ENCODE data around the gene GALNT14.
A peak's percentile ranks its signal among the peaks of the same experiment; 100 is the strongest.
"Not testable (repeated sequence)": the region's sequence is repeated elsewhere in the genome, so short reads cannot be mapped to it uniquely, and the experiment has no call there.

Gene GALNT14

DNA sequence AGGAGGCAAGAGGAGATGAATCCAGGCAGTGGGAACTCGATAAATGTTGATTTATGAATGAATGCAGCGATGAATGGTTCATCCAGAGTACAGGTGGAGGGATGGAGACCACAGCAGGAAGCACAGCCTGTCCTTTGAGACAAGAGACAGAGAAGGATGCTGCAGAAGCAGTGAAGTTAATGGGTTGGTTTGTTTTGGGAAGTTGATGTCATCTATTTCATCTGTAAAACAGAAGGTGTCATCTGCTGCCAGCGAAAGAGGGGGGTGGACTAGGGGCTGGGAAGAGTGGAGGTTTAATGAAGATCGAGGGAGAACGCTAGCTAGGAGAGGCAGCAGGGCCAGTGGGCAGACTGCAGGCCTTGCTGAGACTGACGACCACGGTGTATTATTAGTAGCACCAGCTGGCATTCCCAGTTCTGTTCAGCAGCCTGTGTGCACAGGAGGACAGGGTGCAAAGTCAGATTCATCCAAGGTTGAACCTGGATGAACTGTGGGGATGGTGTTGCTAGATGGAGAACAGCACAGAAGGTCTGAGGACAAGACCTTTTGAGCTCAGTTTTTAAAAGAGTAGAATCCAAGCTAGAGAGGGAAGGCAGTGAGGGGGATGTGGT, 210.7 kb downstream of the GALNT14 start:
- no peak for ATAC-seq
- DNase-seq, result no peak
- Mint-ChIP-seq H3K9me3 (no peaks in the 10 kb centered on the region), H3K4me1 (peaks cover 4% of the 10 kb centered on the region), H3K4me3 (no peak overlapping the region), H3K27me3 (no peaks in the 10 kb centered on the region), H3K27ac (no peak overlapping the region)

DNA sequence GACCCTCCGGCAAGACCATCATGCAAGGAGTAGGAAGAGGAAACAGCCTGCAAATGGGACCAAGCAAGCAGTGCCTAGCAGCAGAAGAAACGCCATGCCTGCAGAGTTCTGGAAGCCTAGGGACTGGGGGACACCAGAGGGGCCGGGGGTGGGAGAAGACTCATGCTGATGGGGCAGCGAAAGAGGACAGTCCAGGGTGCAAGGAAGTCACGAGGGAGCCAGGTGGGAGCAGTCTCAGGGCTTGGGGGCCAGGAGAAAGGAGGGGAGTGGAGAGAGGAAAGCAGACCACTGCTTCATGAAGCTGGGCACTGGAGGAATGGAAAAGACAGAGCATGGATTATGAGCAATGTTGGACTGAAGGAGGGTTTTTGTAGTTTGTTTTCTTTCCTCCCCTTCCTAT, 211.6 kb downstream of the GALNT14 start:
- Mint-ChIP-seq H3K4me3 (no peak overlapping the region), H3K27ac (no peak overlapping the region), H3K9me3 (no peaks in the 10 kb centered on the region), H3K4me1 (no peaks in the 10 kb centered on the region), H3K27me3 (no peaks in the 10 kb centered on the region)
- no peak for DNase-seq
- no peak for ATAC-seq

DNA sequence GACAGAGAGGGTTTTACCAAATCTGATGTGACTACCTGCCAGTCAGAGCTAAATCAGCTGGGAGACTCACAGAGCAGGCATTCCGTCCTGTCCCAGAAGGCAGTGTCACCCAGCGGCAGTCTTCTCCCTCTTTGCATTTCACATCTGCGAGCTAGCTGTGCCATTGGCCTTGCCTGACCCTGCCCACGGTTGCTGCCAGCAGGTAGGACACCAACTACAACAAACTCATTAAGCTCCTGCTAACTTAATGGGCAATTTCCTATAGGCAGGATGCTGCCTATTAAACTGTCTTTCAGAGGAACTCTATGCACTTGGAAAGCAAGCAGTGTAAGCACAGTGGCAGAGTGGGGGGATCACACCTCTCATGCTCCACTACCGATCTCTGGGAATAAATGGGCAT, 214.6 kb downstream of the GALNT14 start:
- Mint-ChIP-seq H3K4me3 (no peak overlapping the region), H3K27ac (no peak overlapping the region), H3K4me1 (no peaks in the 10 kb centered on the region), H3K27me3 (no peaks in the 10 kb centered on the region), H3K9me3 (no peaks in the 10 kb centered on the region)
- ATAC-seq (no peak), DNase-seq (no peak)

DNA sequence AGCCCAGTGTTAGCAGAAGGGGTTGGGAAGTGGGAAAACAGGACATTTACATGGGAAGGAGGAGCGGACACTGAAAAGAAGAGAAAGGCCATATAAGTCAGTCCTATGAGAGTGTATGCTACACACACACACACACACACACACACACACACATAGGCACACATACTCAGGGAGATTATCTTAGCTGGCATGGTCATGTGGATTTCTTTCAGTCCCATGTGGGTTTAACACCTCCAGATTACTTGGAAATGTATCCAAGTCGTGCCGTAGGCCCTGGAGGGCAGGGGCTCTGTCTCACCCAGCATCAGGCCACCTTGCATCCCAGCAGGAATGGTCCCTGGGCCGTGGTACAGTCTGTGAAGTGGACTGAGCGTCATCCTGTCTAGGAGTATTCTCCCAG, 217.7 kb downstream of the GALNT14 start:
- Mint-ChIP-seq H3K27ac (no peak overlapping the region), H3K4me1 (no peaks in the 10 kb centered on the region), H3K4me3 (no peak overlapping the region), H3K27me3 (no peaks in the 10 kb centered on the region), H3K9me3 (no peaks in the 10 kb centered on the region)
- DNase-seq (no peak), ATAC-seq (no peak)

DNA sequence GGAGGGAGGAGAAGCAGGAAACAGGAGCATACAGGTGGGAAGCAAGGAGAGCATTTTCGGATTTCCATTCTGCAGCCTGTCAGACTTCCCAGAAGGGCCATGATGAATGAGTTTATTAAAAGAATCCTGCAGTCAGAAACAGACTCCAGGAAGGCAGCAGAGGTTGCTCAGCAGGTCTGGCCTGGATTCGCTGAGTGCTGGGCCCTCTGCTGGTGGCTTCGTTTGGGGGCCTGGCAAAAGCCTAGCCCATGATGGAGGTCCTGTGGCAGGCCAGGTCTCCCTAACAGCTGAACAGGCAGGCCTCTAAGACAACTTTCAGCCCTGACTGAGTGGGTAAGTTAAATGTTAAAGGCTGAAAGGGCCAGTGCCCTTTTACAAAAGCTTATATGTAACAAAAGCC, 222.8 kb downstream of the GALNT14 start:
- no peak overlapping the region for H3K27ac Mint-ChIP-seq
- H3K4me1 Mint-ChIP-seq, result no peaks in the 10 kb centered on the region
- no peaks in the 10 kb centered on the region for H3K27me3 Mint-ChIP-seq
- no peak for DNase-seq
- ATAC-seq, result no peak
- no peak overlapping the region for H3K4me3 Mint-ChIP-seq
- no peaks in the 10 kb centered on the region for H3K9me3 Mint-ChIP-seq

DNA sequence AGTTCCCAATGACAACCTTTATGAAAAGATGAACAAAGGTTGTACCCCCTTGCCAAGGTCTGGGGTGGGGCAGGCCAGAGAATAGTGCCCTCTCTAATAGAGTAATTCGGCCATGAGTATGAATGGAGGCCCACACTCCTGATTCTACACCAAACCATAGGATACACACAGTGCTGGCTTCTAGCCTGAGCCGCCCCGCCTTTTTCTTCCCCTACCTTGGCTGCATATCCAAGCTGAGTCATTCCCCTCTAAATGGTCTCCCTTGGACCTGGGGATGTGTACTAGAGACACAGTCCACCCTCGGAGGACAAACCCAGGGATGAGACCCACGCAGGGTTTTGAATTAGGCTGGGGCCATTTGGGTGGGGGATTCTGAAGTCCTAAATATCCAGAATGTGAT, 223.8 kb downstream of the GALNT14 start:
- H3K9me3 Mint-ChIP-seq, result no peaks in the 10 kb centered on the region
- H3K27me3 Mint-ChIP-seq, result no peaks in the 10 kb centered on the region
- DNase-seq (no peak), ATAC-seq (no peak)
- H3K27ac Mint-ChIP-seq, result no peak overlapping the region
- no peak overlapping the region for H3K4me3 Mint-ChIP-seq
- H3K4me1 Mint-ChIP-seq, result no peaks in the 10 kb centered on the region

DNA sequence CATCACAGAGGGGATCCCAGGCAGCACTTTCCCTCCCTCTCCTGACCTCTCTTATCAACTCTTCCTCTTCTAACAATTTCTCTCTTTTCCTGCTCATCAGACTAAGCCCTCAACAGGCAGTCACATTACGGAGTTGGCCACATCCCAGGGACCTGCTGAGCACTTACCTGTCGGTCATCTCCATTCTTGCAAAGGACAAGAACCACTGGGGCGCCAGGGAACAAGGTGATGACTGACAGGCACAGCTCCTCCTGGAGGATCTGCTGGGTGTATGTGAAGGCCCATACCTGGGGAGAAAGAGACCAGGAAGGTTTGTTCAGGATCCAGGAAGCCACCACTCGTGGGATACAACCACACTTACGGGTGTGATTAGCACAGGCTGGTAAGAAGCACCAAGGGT, 226.2 kb downstream of the GALNT14 start:
- ATAC-seq, result no peak

DNA sequence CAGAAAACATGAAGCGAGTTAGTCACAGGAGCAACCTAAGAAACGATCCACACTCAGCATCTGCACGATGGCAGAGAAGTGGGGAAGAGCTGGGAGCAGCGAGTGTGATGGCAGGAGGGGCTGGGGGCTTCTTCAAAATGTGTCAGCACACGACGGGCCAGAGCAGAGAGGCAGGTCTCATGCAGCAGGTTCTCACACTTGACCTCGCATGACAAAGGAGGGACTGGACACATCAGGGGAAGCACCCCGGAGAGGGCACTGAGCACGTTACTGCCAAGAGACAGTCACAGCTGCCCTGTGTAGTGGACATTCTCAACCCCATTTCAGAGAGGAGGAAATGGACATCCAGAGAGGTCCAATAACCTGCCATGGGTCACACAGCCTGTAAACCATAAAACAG, 226.9 kb downstream of the GALNT14 start:
- H3K4me1 Mint-ChIP-seq, result no peaks in the 10 kb centered on the region

More for the DNA sequence above, 226.2 kb downstream of the GALNT14 start:
- Mint-ChIP-seq H3K4me1 (no peaks in the 10 kb centered on the region), H3K9me3 (no peaks in the 10 kb centered on the region), H3K27ac (no peak overlapping the region), H3K4me3 (no peak overlapping the region), H3K27me3 (no peaks in the 10 kb centered on the region)
- no peak for DNase-seq

DNA sequence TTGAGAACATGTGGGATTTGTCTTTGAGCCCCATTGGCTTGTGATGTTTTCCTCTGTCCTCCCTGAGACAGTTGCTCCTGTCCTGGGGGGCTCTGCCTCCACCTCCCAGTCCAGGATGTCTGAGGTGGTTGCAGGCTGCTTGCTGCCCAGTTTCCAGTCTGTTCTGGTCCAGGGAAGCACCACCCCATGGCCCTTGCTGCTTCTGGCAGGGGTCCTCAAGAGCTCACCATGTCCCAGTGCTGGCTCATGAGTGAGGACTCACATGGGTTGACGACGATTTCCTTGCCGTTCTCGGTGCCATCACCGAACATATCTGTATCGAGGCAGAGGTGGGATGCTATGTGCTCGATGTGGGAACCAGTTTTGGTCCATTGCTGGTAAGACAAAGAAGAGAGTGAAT, 227.6 kb downstream of the GALNT14 start:
- Mint-ChIP-seq H3K27ac (no peak overlapping the region), H3K4me3 (no peak overlapping the region), H3K9me3 (peaks cover 0 to 7% of the 10 kb centered on the region in 2 donors), H3K4me1 (no peaks in the 10 kb centered on the region), H3K27me3 (no peaks in the 10 kb centered on the region)
- ATAC-seq (no peak), DNase-seq (no peak)

More for the DNA sequence above, 226.9 kb downstream of the GALNT14 start:
- Mint-ChIP-seq H3K4me3 (no peak overlapping the region), H3K9me3 (peaks cover 0 to 7% of the 10 kb centered on the region in 2 donors), H3K27ac (no peak overlapping the region), H3K27me3 (no peaks in the 10 kb centered on the region)
- DNase-seq (no peak), ATAC-seq (no peak)

DNA sequence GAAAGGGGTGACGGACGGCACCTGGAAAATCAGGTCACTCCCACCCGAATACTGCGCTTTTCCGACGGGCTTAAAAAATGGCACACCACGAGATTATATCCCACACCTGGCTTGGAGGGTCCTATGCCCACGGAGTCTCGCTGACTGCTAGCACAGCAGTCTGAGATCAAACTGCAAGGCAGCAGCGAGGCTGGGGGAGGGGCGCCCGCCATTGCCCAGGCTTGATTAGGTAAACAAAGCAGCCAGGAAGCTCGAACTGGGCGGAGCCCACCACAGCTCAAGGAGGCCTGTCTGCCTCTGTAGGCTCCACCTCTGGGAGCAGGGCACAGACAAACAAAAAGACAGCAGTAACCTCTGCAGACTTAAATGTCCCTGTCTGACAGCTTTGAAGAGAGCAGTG, 233.8 kb downstream of the GALNT14 start:
- not testable (repeated sequence) for H3K4me3 Mint-ChIP-seq, ATAC-seq, H3K27me3 Mint-ChIP-seq, H3K4me1 Mint-ChIP-seq, H3K9me3 Mint-ChIP-seq, DNase-seq, H3K27ac Mint-ChIP-seq

DNA sequence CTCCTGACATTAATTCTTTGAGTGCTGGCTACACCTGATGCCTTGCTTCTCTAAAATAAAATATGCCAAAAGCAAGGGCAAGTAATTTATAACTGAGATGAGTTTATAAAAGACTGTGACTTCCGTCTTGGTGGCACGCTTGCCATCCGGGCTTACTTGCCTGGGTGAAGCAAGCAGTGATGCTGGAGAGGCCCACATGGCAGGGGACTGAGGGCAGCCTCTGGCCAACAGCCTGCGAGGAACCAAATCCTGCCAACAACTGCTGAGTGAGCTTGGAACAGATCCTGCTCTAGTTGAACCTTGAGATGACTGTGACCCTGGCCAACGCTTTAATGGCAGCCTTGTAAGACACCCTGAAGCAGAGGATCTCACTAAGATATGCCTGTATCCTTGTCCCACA, 234.9 kb downstream of the GALNT14 start:
- no peak overlapping the region for H3K27ac Mint-ChIP-seq

DNA sequence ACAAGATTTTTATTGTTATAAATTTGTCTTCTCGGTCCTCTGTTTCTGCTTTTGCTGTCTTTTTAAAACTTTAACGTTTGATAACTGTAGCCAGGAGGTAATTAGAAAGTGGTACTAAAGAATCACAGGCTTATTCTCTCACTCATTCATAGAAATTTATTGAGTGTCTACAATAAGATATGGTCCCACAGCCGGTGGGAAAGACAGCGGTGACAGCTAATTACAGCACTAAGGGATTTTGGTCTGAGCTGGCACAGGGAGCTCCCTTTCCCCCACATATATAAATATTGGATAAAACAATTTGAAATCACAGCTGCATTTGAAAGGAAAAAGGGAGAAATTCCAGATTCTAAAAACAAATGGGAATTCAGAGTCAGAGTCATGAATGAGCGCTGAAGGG, 237.9 kb downstream of the GALNT14 start:
- DNase-seq, result no peak
- H3K4me3 Mint-ChIP-seq, result no peak overlapping the region
- peaks cover 8% of the 10 kb centered on the region for H3K27me3 Mint-ChIP-seq
- no peak overlapping the region for H3K27ac Mint-ChIP-seq
- no peak for ATAC-seq
- no peaks in the 10 kb centered on the region for H3K4me1 Mint-ChIP-seq
- peaks cover 0 to 4% of the 10 kb centered on the region in 2 donors for H3K9me3 Mint-ChIP-seq

More for the DNA sequence above, 234.9 kb downstream of the GALNT14 start:
- no peaks in the 10 kb centered on the region for H3K4me1 Mint-ChIP-seq
- DNase-seq, result no peak
- H3K4me3 Mint-ChIP-seq, result no peak overlapping the region
- peaks cover 0 to 7% of the 10 kb centered on the region in 2 donors for H3K9me3 Mint-ChIP-seq
- ATAC-seq, result no peak
- H3K27me3 Mint-ChIP-seq, result peaks cover 5% of the 10 kb centered on the region

DNA sequence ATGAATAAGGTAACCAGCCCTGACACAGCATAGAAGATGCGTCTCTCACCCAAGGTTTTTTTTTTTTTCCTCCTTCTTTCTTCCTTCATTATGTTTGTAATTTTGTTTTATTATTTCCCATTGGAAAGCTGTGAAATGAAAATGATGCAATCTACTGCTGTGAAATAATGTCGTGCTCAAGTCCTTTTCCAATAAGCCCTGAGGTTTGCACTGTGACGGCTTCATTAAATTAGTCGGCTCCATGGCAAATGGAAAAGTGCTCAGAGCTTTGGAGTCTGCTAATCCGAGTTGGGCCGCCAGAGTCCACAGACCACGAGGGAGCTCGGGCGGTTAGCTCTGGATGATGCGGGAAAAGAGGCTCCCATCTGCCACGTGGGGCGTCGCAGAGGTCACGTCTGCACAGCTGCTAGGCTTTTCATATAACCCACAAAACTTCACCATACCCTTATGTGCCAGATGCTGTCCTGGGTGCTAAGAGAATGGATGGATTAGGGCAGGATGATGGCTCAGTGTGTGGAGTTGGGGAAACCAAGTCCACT, 238.7 kb downstream of the GALNT14 start:
- H3K27ac Mint-ChIP-seq, result no peak overlapping the region
- no peak for ATAC-seq
- H3K4me3 Mint-ChIP-seq, result no peak overlapping the region

DNA sequence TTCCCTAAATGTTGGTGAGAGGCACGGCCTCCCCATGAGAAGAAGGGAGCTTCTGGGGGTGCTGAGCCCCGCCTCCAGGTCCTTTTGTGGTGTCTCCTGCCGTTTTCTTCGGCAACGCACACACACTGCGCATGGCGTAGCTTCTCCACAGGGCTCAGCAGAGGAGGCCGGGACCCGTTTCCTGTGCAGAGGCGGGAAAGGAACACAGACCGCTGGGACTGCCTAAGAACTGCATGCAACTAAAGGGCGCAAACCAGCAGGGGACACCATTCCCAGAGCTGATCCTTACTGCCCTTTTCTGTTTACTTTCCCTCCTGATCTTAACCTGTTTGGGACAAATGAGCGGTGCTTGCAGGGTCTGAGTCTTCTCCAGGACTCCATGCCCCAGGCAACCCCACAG, 240.7 kb downstream of the GALNT14 start:
- H3K4me3 Mint-ChIP-seq, result no peak overlapping the region
- no peak for ATAC-seq
- no peak for DNase-seq
- H3K27ac Mint-ChIP-seq, result no peak overlapping the region
- peaks cover 0 to 4% of the 10 kb centered on the region in 2 donors for H3K9me3 Mint-ChIP-seq
- no peaks in the 10 kb centered on the region for H3K4me1 Mint-ChIP-seq
- H3K27me3 Mint-ChIP-seq, result peaks cover 8% of the 10 kb centered on the region

More for the DNA sequence above, 238.7 kb downstream of the GALNT14 start:
- Mint-ChIP-seq H3K9me3 (peaks cover 0 to 4% of the 10 kb centered on the region in 2 donors), H3K4me1 (no peaks in the 10 kb centered on the region), H3K27me3 (peaks cover 8% of the 10 kb centered on the region)
- DNase-seq, result no peak

DNA sequence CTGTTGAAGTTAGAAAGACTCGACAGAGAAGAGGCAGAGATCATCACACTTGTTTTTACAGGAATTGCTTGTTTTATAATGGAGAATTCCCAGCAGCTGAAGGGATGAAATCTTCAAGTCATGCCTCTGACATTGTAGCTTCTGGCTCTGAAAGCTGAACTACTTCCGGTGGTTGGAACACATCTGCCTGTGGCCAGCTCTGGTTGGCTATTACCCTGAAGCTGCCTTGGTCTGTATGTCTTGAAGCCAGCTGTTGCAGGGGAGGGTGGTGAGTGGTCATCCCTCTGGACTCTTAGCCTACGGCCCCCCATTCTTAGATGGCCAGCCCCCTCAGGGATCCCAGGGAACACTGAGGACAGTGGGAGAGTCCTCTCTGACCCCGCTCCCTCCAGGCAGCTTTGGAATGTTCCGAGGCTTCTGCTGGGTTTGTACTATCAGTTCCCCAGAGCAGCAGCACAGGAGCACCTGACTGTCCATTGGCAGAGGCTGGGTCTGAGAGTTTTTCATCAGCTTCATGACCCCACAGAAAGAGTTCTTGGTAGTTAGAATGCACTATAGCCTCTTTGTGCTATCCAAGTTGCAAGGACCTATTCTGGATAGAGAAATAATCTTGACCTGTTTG, 243.6 kb downstream of the GALNT14 start:
- peak overlapping the region in 1 of 2 donors; percentile 57 for H3K27ac Mint-ChIP-seq
- peaks cover 8% of the 10 kb centered on the region for H3K27me3 Mint-ChIP-seq
- peaks cover 0 to 4% of the 10 kb centered on the region in 2 donors for H3K9me3 Mint-ChIP-seq
- no peak overlapping the region for H3K4me3 Mint-ChIP-seq
- ATAC-seq (no peak), DNase-seq (no peak)
- H3K4me1 Mint-ChIP-seq, result no peaks in the 10 kb centered on the region

DNA sequence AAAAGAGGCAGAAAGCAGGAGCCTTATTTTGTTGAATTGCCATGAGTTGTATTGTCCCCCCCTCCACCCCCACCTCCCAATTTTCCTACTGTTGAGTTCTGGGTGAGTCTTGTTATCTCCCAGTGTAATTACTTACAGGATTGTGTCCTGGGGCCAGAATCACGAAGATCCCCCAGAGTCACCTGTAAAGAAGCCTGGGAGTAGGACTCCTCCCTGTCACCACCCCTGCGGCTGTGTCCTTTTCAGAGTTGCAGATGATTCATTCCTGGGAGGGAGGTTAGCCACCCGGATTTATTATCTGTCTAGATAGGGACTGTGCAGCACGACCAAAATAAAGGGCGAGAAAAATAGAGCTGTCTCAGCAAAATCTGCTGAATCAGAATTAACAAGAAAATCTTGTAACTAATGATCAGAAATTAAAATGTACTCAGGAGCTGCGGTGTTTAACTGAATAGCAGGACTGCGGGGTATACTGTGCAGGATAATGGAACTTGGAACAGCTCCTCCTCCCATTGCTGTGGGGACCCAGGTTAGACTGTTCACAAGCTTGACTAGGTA, 249.3 kb downstream of the GALNT14 start:
- H3K4me1 Mint-ChIP-seq, result no peaks in the 10 kb centered on the region
- no peak overlapping the region for H3K27ac Mint-ChIP-seq
- H3K27me3 Mint-ChIP-seq, result peaks cover 8% of the 10 kb centered on the region
- H3K9me3 Mint-ChIP-seq, result no peaks in the 10 kb centered on the region
- DNase-seq (no peak), ATAC-seq (no peak)
- no peak overlapping the region for H3K4me3 Mint-ChIP-seq

Data from stimulated activated naive CD8-positive, alpha-beta T cell treated with anti-CD3 and anti-CD28 coated beads, Interleukin-15, amount 100 ng/mL, for 72 hours (primary cell).